KOPT-K1 (cell line): ENCODE data around the gene MPHOSPH9.

ENCODE experiments used
- H3K27ac ChIP-seq: fragments of 200-600 bp; sonication (generic); 2 replicates; pipeline ENCODE4 v1.5.1; 2016; ENCODE audit warnings: antibody characterized with exemption, mild to moderate bottlenecking, low read depth, low read length; ENCODE audit not compliant: poor library complexity, severe bottlenecking
- H3K36me3 ChIP-seq: fragments of 200-600 bp; sonication (generic); 2 replicates; pipeline ENCODE4 v1.5.1; 2017; ENCODE audit warnings: antibody characterized with exemption, mild to moderate bottlenecking, low read length, moderate library complexity; ENCODE audit not compliant: insufficient read depth
- H3K9me3 ChIP-seq: fragments of 200-600 bp; sonication (generic); 2 replicates; pipeline ENCODE4 v1.5.1; 2017; ENCODE audit warnings: antibody characterized with exemption, low read length, mild to moderate bottlenecking; ENCODE audit not compliant: insufficient read depth, poor library complexity, severe bottlenecking

Gene MPHOSPH9, protein sequence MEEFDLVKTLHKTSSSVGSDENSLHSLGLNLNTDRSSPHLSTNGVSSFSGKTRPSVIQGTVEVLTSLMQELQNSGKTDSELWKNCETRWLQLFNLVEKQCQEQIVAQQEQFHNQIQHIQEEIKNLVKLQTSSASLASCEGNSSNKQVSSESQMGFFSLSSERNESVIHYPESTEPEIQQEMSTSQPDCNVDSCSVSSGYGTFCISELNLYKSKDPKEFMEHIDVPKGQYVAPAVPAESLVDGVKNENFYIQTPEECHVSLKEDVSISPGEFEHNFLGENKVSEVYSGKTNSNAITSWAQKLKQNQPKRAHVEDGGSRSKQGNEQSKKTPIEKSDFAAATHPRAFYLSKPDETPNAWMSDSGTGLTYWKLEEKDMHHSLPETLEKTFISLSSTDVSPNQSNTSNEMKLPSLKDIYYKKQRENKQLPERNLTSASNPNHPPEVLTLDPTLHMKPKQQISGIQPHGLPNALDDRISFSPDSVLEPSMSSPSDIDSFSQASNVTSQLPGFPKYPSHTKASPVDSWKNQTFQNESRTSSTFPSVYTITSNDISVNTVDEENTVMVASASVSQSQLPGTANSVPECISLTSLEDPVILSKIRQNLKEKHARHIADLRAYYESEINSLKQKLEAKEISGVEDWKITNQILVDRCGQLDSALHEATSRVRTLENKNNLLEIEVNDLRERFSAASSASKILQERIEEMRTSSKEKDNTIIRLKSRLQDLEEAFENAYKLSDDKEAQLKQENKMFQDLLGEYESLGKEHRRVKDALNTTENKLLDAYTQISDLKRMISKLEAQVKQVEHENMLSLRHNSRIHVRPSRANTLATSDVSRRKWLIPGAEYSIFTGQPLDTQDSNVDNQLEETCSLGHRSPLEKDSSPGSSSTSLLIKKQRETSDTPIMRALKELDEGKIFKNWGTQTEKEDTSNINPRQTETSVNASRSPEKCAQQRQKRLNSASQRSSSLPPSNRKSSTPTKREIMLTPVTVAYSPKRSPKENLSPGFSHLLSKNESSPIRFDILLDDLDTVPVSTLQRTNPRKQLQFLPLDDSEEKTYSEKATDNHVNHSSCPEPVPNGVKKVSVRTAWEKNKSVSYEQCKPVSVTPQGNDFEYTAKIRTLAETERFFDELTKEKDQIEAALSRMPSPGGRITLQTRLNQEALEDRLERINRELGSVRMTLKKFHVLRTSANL

DNA sequence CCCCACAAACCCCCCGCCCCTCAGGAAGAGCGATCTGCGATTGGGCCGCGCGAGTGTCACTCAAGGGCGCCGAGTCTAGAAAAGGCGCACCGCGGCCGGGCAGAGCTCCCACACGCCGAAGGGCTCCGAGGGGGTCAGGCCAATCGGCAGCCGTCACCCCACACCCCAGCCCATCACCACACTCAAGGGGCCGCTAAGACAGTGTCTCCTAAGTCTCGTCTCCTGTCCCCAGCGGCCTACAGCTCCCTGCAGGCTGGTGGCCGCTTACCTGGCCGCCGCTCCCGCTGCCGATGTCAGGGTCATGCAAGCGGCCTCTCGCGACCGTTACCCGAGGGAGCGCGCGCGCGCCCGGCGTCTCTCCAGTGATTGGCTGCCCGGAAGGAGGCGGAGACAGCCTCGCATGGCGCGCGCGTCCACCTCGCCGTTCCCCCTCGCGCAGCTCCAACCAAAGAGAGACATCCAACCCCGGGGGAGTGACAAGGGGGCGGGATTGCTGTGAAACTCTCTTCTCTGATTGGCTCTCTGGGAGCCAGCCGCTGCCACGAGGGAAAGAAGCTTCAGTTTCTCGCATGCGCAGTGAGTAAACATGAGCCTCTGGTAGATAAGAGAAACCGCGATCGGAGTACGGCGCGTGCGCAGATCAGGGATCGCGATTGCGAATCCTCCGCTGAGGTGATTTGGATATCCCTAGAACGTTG is at the start of gene MPHOSPH9, which contains the start of gene MTRFR:
TSS of gene MPHOSPH9 (minus strand) at position 335 of the 698 bp plus-strand sequence. CDS start 2,777 bp downstream, outside the sequence.
TSS of gene MTRFR (plus strand) at position 630 of the 698 bp plus-strand sequence. CDS start 20,239 bp downstream, outside the sequence.
- H3K27ac ChIP-seq = peak within 1 kb of the TSS; percentile 94

DNA sequence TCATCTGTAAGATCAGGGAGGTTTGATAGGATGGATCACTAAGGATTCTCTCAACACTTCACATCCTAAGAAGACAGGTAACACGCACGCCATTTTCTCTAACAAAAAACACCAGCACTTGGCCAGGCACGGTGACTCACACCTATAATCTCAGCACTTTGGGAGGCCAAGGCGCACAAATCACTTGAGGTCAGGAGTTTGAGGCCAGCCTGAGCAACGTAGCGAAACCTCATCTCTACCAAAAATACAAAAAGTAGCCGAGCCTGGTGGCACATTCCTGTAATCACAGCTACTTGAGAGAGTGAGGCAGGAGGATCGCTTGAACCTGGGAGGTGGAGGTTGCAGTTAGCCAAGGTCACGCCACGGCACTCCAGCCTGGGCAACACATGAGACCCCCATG is 49.2 kb upstream of the MPHOSPH9 start:
- Histone ChIP-seq H3K36me3 (no peaks in the 10 kb centered on the region), H3K27ac (no peak overlapping the region), H3K9me3 (no peaks in the 10 kb centered on the region)

More for the DNA sequence above, at the start of gene MPHOSPH9, which contains the start of gene MTRFR:
- Histone ChIP-seq H3K36me3 (peaks cover 23% of the 10 kb centered on the region), H3K9me3 (no peaks in the 10 kb centered on the region)

DNA sequence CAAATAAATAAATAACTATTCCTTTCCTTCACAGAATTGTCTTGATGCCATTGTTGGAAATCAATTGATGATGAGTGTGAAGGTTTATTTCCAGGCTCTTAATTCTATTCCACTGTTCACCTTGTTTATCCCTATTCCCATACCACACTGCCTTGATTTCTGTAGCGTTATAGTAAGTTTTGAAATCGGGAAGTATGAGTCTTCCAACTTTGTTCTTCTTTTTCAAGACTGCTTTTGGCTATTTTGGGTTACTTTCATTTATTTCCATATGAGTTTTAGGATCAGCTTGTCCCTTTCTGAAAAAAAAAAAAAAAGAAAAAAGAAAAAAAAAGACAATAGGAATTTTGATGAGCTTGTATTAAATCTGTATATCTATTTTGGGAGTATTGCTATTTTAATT is 48.0 kb upstream of the MPHOSPH9 start:
- Histone ChIP-seq H3K9me3 (no peaks in the 10 kb centered on the region), H3K36me3 (no peaks in the 10 kb centered on the region), H3K27ac (no peak overlapping the region)

DNA sequence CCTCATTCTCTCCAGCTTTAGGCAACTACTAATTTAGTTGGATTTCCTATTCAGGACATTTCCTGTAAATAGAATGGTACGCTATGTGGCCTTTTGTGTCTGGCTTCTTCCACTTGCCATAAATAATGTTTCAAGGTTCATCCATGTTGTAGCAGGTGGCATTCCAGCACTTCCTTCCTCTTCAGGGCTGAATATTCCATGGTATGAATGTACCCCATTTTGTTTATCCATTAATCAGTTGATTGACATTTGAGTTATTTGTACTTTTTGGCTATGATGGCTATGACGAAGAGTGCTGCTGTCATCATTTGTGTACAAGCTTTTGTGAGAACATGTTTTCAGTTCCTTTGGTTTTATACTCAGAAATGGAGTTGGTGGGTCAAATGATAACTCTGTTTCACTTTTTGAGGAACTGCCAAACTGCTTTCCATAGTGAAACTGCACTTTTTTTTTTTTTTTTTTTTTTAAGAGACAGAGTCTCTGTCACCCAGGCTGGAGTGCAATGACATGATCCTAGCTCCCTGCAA is 45.2 kb upstream of the MPHOSPH9 start:
- H3K36me3 ChIP-seq = no peaks in the 10 kb centered on the region
- no peak overlapping the region for H3K27ac ChIP-seq
- no peaks in the 10 kb centered on the region for H3K9me3 ChIP-seq

DNA sequence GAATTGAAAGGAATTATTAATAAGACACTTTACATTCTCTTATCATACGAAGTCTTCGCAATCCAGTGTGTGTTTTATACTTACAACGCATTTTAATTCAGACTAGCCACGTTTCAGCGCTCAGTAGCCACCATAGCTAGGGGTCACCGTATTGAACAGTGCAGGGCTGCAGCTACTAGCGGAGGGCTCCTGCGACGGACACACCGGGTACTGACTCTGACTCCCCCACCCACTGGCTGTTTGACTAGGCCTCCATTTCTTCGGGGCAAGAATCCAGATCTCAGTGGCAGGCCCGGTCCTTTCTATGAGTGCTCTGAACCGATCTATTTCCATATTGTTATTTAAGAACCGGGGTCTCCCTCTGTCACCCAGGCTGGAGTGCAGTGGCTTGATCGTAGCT is 40.2 kb upstream of the MPHOSPH9 start:
- Histone ChIP-seq H3K27ac (no peak overlapping the region), H3K36me3 (no peaks in the 10 kb centered on the region), H3K9me3 (no peaks in the 10 kb centered on the region)

DNA sequence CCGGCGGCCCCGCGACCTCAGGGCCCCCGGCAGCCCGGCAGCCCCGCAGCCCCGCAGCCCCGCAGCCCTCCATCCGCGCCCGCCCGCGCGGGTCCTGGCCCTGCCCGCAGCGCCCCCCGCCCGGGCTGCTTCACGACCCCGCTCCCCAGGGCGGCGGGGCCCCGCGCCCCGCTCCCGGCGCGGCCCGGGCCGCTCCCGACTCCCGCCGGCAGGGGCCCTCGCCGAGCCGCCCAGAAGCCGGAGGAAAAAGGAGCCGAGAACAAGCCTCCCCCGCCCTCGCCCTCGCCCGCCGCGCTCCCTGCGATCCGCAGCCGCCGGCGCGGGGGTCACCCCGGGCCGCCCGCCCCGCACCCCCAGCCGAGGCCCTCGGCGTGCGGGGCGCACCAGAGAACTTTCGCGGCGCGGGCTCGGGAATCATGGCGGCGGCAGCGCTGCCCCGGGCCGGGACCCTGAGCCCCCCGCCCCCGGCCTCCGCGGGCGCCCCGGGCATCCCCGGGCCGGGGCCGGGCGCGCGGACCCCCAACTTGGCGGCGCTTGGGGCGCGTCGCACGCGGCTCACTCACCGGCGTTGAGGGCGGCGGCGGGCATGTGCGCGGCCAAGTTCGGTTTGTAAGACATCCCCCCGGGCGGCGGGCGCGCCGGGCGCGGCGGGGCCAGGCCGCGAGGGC is 38.2 kb upstream of the MPHOSPH9 start:
- Histone ChIP-seq H3K36me3 (peaks cover 11% of the 10 kb centered on the region; the same call in 1 of the 2 replicates), H3K27ac (peak overlapping the region; percentile 62)

DNA sequence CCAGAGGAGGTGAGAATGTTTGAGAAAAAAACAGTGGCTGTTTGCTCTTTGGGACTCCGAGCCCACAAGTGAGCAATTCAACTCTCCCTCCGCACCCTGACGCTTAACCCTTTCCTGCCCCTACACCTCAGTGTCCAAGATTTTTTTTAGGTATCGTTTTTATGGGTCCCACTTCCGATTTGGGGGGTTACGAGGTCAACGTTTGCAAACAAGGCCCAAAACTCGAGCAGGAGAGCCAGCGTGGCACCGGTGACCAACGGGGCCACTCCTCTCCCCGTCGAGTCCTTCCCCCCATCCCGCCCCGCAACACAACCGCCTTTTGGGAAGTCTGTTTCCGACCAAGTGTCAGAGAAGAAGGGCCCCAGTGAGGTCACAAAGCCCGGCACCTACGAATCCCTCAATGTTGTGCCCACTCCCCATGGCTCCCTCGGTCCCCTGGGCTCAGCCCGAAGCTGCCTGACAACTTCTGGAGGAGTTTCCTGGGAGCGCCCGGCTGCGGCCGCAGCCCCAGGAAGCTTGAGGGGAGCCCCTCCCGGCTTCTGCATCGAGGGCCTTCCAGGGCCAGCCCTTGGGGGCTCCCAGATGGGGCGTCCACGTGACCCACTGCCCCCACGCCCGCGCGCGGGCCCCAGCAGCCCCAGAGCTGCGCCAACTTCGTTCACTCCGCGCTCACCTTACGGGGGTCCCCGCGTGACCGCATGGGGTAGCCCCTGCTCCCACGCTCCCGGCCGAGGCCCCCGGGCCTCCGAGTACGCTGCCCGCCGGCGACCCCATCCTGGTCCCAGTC is 37.5 kb upstream of the MPHOSPH9 start:
- peak overlapping the region; percentile 62 for H3K27ac ChIP-seq
- H3K36me3 ChIP-seq = peaks cover 18% of the 10 kb centered on the region; the same call in 1 of the 2 replicates
- H3K9me3 ChIP-seq = no peaks in the 10 kb centered on the region

More for the DNA sequence above, 38.2 kb upstream of the MPHOSPH9 start:
- H3K9me3 ChIP-seq = no peaks in the 10 kb centered on the region

DNA sequence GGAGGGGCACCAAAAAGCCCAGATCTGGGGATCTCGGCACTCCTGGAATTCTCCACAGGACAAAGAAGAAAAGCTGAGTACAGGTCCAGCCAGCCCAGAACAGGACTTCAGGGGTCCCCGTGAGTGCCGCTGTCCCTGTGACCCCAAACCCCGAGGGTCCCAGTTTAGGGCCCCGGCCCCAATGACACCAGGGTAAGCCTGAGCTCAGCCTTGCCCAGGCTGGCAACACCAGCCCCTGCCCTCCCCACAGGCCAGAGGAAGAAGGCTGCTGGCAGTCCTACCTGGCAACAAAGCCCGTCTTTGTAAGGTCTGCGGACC is 36.9 kb upstream of the MPHOSPH9 start:
- Histone ChIP-seq H3K9me3 (no peaks in the 10 kb centered on the region), H3K27ac (no peak overlapping the region), H3K36me3 (peaks cover 24% of the 10 kb centered on the region; the same call in 1 of the 2 replicates)

DNA sequence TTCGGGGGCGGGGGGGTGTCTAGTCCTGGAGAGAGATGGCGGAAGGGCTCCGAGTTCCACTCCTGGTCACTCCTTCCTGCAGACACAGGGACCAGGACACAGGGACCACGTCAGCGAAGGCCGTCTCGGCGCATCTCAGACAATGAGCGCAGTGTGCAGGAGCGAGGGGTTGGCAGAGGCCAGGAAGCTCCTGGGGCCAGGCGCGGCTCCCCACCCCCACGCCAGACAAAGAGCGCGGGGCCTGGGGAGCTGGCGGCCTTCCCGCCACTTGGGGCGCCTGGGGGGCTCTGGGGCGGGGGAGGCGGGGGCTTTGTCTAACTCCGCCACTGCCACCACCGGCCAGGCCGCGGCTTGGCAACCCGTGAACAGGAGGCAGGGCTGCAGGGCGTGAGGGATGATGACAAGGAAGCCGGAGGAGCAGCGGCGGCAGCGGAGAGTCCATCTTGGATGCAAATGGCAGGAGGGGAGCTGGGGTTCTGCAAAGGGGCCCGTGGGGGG is 36.5 kb upstream of the MPHOSPH9 start:
- H3K9me3 ChIP-seq = no peaks in the 10 kb centered on the region
- H3K27ac ChIP-seq = no peak overlapping the region
- H3K36me3 ChIP-seq = peaks cover 28% of the 10 kb centered on the region; the same call in 1 of the 2 replicates

DNA sequence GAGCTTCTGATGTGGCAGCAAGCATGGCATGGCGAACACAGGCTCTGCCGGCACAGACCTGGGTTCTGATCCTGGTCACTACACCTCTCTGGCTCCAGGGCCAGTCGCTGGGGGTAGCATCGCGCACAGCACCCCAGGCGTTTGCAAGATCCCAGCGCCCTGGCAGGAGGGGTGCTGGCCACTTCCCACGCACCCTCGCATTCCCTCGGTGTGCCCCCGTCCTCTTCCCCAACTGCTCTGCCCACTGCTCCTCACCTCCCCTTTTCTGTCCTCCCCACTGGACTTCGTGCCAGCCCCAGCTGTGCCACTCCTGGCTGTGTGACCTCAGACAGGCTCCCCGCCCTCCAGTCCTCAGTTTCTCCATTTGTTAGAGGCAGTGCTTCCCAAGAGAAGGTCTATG is 35.9 kb upstream of the MPHOSPH9 start:
- no peak overlapping the region for H3K27ac ChIP-seq
- peaks cover 33% of the 10 kb centered on the region; the same call in 1 of the 2 replicates for H3K36me3 ChIP-seq
- H3K9me3 ChIP-seq = no peaks in the 10 kb centered on the region

DNA sequence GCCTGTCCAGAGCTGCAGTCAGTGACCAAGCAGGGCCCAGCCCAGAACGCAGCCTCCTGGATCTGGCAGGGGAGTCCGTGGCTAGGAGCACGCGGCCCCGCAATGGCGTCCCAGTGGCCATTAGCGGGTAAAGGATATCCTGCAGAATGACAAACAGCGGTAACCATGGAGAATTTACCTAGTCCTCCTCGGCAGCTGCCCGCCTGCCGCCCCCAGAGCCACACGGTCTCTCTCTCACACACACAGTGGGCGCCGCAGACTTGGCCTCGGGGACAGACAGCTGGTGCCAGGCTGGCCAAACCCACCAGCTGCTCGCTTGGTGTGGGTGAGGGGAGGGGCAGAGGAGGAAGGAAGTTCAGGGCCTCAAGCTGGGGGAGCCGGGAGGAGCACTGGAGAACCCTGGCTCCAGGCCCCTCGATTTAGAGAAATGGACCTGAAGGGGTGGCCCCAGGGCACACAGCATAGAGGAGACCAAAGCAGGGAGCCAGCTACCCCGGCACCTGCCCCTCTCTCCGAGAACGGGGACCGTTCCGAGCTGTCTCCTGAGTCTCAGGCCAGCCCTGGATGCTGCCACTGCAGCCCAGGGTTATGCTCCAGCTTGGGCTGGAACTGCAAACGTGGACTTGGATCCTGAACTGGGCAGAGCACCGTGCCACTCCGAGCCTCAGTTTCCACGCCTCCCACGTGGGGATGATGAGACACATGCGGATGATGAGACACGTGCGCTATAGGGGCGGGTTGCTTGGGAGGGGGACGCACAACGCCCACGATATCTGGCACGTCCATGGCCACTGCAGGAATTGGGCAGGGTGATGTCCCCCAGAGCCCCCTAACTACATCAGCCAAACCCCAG is 35.3 kb upstream of the MPHOSPH9 start:
- Histone ChIP-seq H3K36me3 (peaks cover 40% of the 10 kb centered on the region), H3K27ac (peak overlapping the region; percentile 11), H3K9me3 (no peaks in the 10 kb centered on the region)

DNA sequence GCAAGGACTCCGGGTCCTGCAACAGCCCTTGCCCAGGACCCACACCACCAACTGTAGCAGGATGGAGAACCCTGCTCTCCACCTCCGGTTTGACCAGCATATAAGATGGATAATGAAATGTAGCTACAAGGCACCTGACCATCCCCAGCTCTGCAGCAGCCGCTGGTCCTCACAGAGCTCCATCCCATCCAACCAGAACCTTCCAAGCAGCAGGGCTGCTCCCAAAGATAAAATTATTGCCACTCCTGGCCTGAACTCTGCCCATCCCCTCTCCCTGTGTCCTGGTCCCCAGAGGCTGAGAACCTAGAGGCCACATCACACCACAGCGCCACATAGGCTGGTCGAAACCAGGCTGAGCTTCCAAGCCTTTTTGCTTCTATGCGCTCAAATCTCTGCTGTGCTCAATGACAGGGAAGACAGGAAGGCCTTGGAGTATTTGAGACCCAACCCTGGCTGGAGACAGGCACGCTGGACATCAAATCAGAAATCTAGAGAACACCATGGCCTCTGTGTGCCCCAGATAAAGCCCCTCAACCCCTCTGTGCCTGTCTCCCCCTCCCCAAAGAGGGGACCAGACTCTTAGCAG is 34.5 kb upstream of the MPHOSPH9 start:
- no peaks in the 10 kb centered on the region for H3K9me3 ChIP-seq
- no peak overlapping the region for H3K27ac ChIP-seq
- peaks cover 48% of the 10 kb centered on the region for H3K36me3 ChIP-seq
